K562 (cell line): ENCODE measurements around the gene LRRC49. TPM values are rescaled to one million over a fixed set of nuclear protein-coding genes. Genes with fewer than 3 reads are reported as not detected.

Source experiments
- ATAC-seq: fragments of 200-7000 bp; cut with Tn5 transposase; 3 replicates; pipeline ENCODE4 v1.9.1; 2020; ENCODE audit warnings: moderate library complexity
- BruUV-seq: library from RNA; stranded (reverse); fragments of 400-500 nt; replicated peaks from 2 replicates; lab custom pipeline; 2021; lab: Mats Ljungman, UMichigan
- CTCF ChIA-PET: fragments of 300-600 bp; formaldehyde crosslinking; extraction: SDS; loops from one replicate; lab custom pipeline; 2021; ENCODE audit warnings: low intra/inter-chr PET ratio; lab: Yijun Ruan, JAX
- POLR2A ChIA-PET: fragments of 300-600, 350-650 bp; sonication (Branson Sonifier 250); formaldehyde crosslinking; extraction: SDS; loops from one replicate; lab custom pipeline; 2021; ENCODE audit warnings: antibody characterized with exemption, inconsistent platforms; lab: Yijun Ruan, JAX
- DNase-seq, 4 experiments: peaks; one replicate each; pipeline versions ENCODE4 v3.0.0 to v3.0.0-alpha.2; 2011 to 2018; ENCODE audit warnings: low spot score in 3 of 4, mixed read lengths in 3 of 4; ENCODE audit errors: extremely low read depth in 1 of 4
- FAIRE-seq: peaks from 2 replicates; lab custom pipeline; 2011; peaks lifted over from hg19 to GRCh38; lab: Jason Lieb, UNC
- H2AFZ ChIP-seq: 2 replicates; pipeline ENCODE4 v1.6.0; 2011; ENCODE audit warnings: low read depth, low read length, control low read depth, inconsistent platforms
- H3K27ac ChIP-seq: fragments of 200-600 bp; 3 replicates; pipeline ENCODE4 v1.8.0; 2011; ENCODE audit warnings: low read depth, mild to moderate bottlenecking, control low read depth, inconsistent platforms, low read length, moderate library complexity, mixed read lengths; ENCODE audit errors: extremely low read depth
- H3K27me3 ChIP-seq, 2 experiments: fragments of 300-600 bp in 1 of 2; 2 replicates in 1 of 2; 3 replicates in 1 of 2; pipeline versions ENCODE4 v1.6.0 to v1.8.0; 2011; ENCODE audit warnings: inconsistent platforms in 2 of 2, low read length in 2 of 2, mild to moderate bottlenecking in 1 of 2, mixed read lengths in 1 of 2, moderate library complexity in 1 of 2; ENCODE audit not compliant: control insufficient read depth in 2 of 2, insufficient read depth in 2 of 2
- H3K36me3 ChIP-seq: fragments of 300-600 bp; 3 replicates; pipeline ENCODE4 v1.8.0; 2011; ENCODE audit warnings: mild to moderate bottlenecking, low read length, inconsistent platforms; ENCODE audit not compliant: control insufficient read depth, insufficient read depth
- H3K4me1 ChIP-seq, 2 experiments: fragments of 200-600 bp in 1 of 2; replicated peaks in 1 of 2; 2 replicates in 1 of 2; 3 replicates in 1 of 2; pipeline versions ENCODE4 v1.5.1 to v1.8.0; 2011; ENCODE audit warnings: inconsistent platforms in 2 of 2, low read length in 2 of 2, mild to moderate bottlenecking in 1 of 2, mixed read lengths in 1 of 2, moderate library complexity in 1 of 2; ENCODE audit not compliant: control insufficient read depth in 2 of 2, insufficient read depth in 2 of 2
- H3K4me2 ChIP-seq: 2 replicates; pipeline ENCODE4 v1.6.1; 2011; ENCODE audit warnings: low read length, control low read depth, inconsistent platforms, mixed read lengths; ENCODE audit not compliant: insufficient read depth
- H3K4me3 ChIP-seq: fragments of 200-600 bp; sonication (generic), shearing (Covaris generic); 2 replicates; pipeline ENCODE4 v1.5.1; 2016; ENCODE audit warnings: control low read depth, inconsistent platforms
- H3K79me2 ChIP-seq: fragments of 200-600 bp; 3 replicates; pipeline ENCODE4 v1.8.0; 2011; ENCODE audit warnings: low read length, inconsistent platforms; ENCODE audit not compliant: control insufficient read depth, insufficient read depth
- H3K9ac ChIP-seq, 2 experiments: 2 replicates each; pipeline versions ENCODE4 v1.6.0 to v1.6.1; 2011; ENCODE audit warnings: low read depth in 2 of 2, low read length in 2 of 2, control low read depth in 1 of 2, inconsistent platforms in 1 of 2, mild to moderate bottlenecking in 1 of 2, mixed read lengths in 1 of 2; ENCODE audit not compliant: insufficient read depth in 1 of 2
- H3K9me1 ChIP-seq: one replicate; pipeline ENCODE4 v1.6.0; 2011; ENCODE audit warnings: inconsistent platforms, mild to moderate bottlenecking, low read length, moderate library complexity; ENCODE audit not compliant: control insufficient read depth, insufficient read depth
- H3K9me3 ChIP-seq: replicated peaks from 2 replicates; pipeline ENCODE4 v1.5.1; 2011; ENCODE audit warnings: low read depth, low read length, inconsistent platforms; ENCODE audit not compliant: control insufficient read depth, insufficient read depth
- H4K20me1 ChIP-seq: replicated peaks from 2 replicates; pipeline ENCODE4 v1.6.1; 2011; ENCODE audit warnings: low read length, inconsistent platforms, mixed read lengths; ENCODE audit not compliant: control insufficient read depth, insufficient read depth
- BHLHE40 ChIP-seq: IDR thresholded peaks from 2 replicates; pipeline ENCODE4 v1.6.1; 2011; ENCODE audit warnings: low read length, improper control_type of control experiment
- CBFB ChIP-seq: sonication (generic); formaldehyde crosslinking; IDR thresholded peaks from 2 replicates; pipeline ENCODE4 v1.4.0; 2020; ENCODE audit warnings: mild to moderate bottlenecking, missing genetic modification reagents
- EGR1 ChIP-seq: fragments of 450-650 bp; conservative IDR thresholded peaks from 2 replicates; pipeline ENCODE4 v1.6.1; 2017; ENCODE audit warnings: mild to moderate bottlenecking
- ESRRA ChIP-seq: fragments of 450-650 bp; IDR thresholded peaks from 2 replicates; pipeline ENCODE4 v1.6.1; 2014; ENCODE audit warnings: low read depth, mild to moderate bottlenecking, moderate library complexity, borderline replicate concordance
- GABPA ChIP-seq: fragments of 200-800 bp; sonication (Bioruptor generic); conservative IDR thresholded peaks from 2 replicates; pipeline ENCODE4 v1.6.1; 2016; ENCODE audit warnings: low read depth, missing genetic modification characterization, missing compliant biosample characterization
- GTF2E2 ChIP-seq: fragments of 200-800 bp; sonication (Bioruptor generic); IDR thresholded peaks from 2 replicates; pipeline ENCODE4 v1.6.1; 2016; ENCODE audit warnings: missing genetic modification characterization, missing compliant biosample characterization
- KLF13 ChIP-seq: fragments of 450-650 bp; IDR thresholded peaks from 2 replicates; pipeline ENCODE4 v1.6.1; 2016; ENCODE audit warnings: missing genetic modification characterization, low read depth, mild to moderate bottlenecking, missing compliant biosample characterization, moderate library complexity, borderline replicate concordance
- PKNOX1 ChIP-seq: fragments of 450-650 bp; IDR thresholded peaks from 2 replicates; pipeline ENCODE4 v1.6.1; 2016
- POLR2AphosphoS5 ChIP-seq: IDR thresholded peaks from 2 replicates; pipeline ENCODE4 v1.6.1; 2011; ENCODE audit warnings: mild to moderate bottlenecking, low read depth, low read length, moderate library complexity; ENCODE audit not compliant: control insufficient read depth, insufficient read depth
- SRSF3 ChIP-seq: fragments of 200-400 bp; formaldehyde crosslinking; IDR thresholded peaks from 2 replicates; pipeline ENCODE4 v1.6.1; 2016; ENCODE audit warnings: mild to moderate bottlenecking, low read length, moderate library complexity; ENCODE audit not compliant: insufficient read depth
- TAF7 ChIP-seq: fragments of 450-650 bp; IDR thresholded peaks from 2 replicates; pipeline ENCODE4 v1.6.1; 2016; ENCODE audit warnings: missing genetic modification characterization, missing compliant biosample characterization
- YBX1 ChIP-seq: fragments of 450-650 bp; IDR thresholded peaks from 2 replicates; pipeline ENCODE4 v1.7.1; 2016; ENCODE audit warnings: mild to moderate bottlenecking
- ZBTB1 ChIP-seq: sonication (generic); formaldehyde crosslinking; IDR thresholded peaks from 2 replicates; pipeline ENCODE4 v1.8.1; 2023; ENCODE audit warnings: missing genetic modification reagents, low read depth, mild to moderate bottlenecking, borderline replicate concordance
- ZBTB9 ChIP-seq: fragments of 450-650 bp; formaldehyde crosslinking; IDR thresholded peaks from 2 replicates; pipeline ENCODE4 v1.4.0; 2020; ENCODE audit warnings: mild to moderate bottlenecking, moderate library complexity
- in situ Hi-C: fragments of 300-500 bp; cut with MboI; formaldehyde crosslinking; loops from 4 replicates; pipeline ENCODE4 v1.15.0; 2018; ENCODE audit warnings: inconsistent platforms, mixed read lengths
- intact Hi-C: fragments of 100-400 bp; cut with micrococcal nuclease; formaldehyde crosslinking; loops from 2 replicates; pipeline ENCODE4 v1.14.2; 2022
- polyA plus RNA-seq, 8 experiments: library from polyadenylated mRNA; depleted of rRNA in 4 of 8; stranded (reverse) in 5 of 8; unstranded in 3 of 8; fragments of >200 nt; fragmentation: Nextera tagmentation in 2 of 8; fragmentation: Illumina TruSeq in 1 of 8; extraction: Ambion mirVana in 2 of 8; extraction: Trizol in 1 of 8; gene quantifications; 2 replicates each; pipeline versions ENCODE4 v1.2.1 to v1.2.3, GENCODE V29; 2011 to 2014; ENCODE audit warnings: inconsistent platforms in 1 of 8, missing spikeins in 1 of 8
- total RNA-seq, 7 experiments: library from RNA; depleted of rRNA in 6 of 7; stranded (reverse); fragments of >200 nt in 6 of 7; fragmentation: Illumina TruSeq in 2 of 7; extraction: Trizol in 2 of 7; gene quantifications; 2 replicates each; pipeline versions ENCODE4 v1.2.1 to v1.2.3, GENCODE V29; 2011 to 2021; ENCODE audit warnings: low replicate concordance in 1 of 7
- TF ChIP-seq, protein P1 (sequence below), 3 experiments: fragments of 200-800 bp in 1 of 3; sonication (Bioruptor generic) in 1 of 3; sonication (generic) in 1 of 3; formaldehyde crosslinking in 1 of 3; IDR thresholded peaks; 2 replicates each; pipeline versions ENCODE4 v1.6.1 to v1.8.0; 2016 to 2022; ENCODE audit warnings: mild to moderate bottlenecking in 2 of 3, missing compliant biosample characterization in 2 of 3, missing genetic modification characterization in 2 of 3, missing genetic modification reagents in 1 of 3
- TF ChIP-seq, protein P2 (sequence below): sonication (generic); formaldehyde crosslinking; IDR thresholded peaks from 2 replicates; pipeline ENCODE4 v1.8.0; 2023; ENCODE audit warnings: mild to moderate bottlenecking, missing genetic modification reagents

Gene LRRC49
- total and polyA plus RNA-seq, 9 of the 15 experiments (the other 6 are each of a cell fraction or from before 2014, with no cell fraction given), result 0.32 TPM; not detected in 8

DNA sequence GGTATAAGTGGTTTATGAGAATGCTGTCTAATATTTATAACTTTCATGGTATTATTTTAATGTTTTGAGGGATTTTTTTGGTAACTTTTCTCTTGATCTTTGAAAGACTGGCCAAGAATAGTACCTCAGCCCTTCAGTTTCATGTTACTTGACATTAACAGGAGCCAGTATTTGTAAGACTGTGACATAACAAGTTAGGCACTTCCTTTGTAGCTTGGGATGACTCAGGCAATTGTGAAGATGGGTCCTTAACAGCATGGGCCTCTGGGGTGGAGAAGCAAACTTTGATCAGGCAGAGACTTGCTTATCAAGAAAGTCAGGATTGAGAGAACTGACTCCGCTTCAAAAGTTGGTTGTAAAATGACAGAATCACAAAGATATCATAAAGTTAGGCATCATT is 9.5 kb downstream of the LRRC49 start (continued):
- no peak for TF ChIP-seq GABPA (tag)
- TF ChIP-seq, protein P1, sequence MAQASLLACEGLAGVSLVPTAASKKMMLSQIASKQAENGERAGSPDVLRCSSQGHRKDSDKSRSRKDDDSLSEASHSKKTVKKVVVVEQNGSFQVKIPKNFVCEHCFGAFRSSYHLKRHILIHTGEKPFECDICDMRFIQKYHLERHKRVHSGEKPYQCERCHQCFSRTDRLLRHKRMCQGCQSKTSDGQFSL (CRISPR knock-in tag; IDR thresholded peaks at IDR 0.05), result no peak
- TF ChIP-seq, protein P1 (tag; IDR thresholded peaks at IDR 0.05), result no peak
- no peak for TF ChIP-seq EGR1
- TF ChIP-seq KLF13 (tag), result no peak

DNA sequence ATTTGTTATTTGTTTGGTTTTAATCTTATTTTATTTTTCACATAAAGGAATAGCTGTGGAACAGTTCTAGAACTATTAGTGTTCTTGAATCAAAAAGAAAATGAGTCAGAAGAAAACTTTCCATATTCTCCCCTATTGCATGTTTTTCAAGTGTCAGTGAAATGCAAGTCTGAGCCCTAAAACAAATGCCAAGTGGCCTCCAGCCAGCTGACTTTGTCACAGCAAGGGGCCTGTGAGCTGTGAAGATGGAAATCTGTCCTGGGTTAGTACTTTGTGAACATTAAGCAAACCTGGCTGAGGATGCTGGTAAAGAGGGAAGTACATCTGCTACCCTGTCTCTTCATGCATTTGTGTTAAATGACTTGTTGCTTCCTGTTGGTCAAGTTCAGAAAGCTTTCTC is 14.2 kb downstream of the LRRC49 start:
- H2AFZ ChIP-seq, result no peak overlapping the region
- H3K4me2 ChIP-seq, result no peak overlapping the region
- H3K27me3 ChIP-seq, result no peaks in the 10 kb centered on the region
- no peaks in the 10 kb centered on the region for H4K20me1 ChIP-seq
- CTCF ChIA-PET, result no interaction called here
- FAIRE-seq, result no peak
- intact Hi-C loops, result no loop called here
- no peaks in the 10 kb centered on the region for H3K9me1 ChIP-seq
- in situ Hi-C loops, result no loop called here
- 0 out of 2 replicates have a peak, but pooled peaks cover 4% of the 10 kb centered on the region for H3K9me3 ChIP-seq
- H3K9ac ChIP-seq, result no peak overlapping the region
- no peak for ATAC-seq
- TF ChIP-seq TAF7 (no peak), SRSF3 (no peak), PKNOX1 (no peak), ESRRA (no peak), POLR2AphosphoS5 (no peak), ZBTB1 (CRISPR knock-in tag) (no peak), GTF2E2 (tag) (no peak), ZBTB9 (CRISPR knock-in tag) (no peak), YBX1 (no peak), CBFB (CRISPR knock-in tag) (no peak), BHLHE40 (no peak)
- TF ChIP-seq, protein P2, sequence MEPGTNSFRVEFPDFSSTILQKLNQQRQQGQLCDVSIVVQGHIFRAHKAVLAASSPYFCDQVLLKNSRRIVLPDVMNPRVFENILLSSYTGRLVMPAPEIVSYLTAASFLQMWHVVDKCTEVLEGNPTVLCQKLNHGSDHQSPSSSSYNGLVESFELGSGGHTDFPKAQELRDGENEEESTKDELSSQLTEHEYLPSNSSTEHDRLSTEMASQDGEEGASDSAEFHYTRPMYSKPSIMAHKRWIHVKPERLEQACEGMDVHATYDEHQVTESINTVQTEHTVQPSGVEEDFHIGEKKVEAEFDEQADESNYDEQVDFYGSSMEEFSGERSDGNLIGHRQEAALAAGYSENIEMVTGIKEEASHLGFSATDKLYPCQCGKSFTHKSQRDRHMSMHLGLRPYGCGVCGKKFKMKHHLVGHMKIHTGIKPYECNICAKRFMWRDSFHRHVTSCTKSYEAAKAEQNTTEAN (CRISPR knock-in tag), result no peak
- TF ChIP-seq, all 486 proteins: peak for 0
- no peaks in the 10 kb centered on the region for H3K79me2 ChIP-seq
- POLR2A ChIA-PET, result no interaction called here
- no peak for DNase-seq
- H3K4me3 ChIP-seq, result no peak overlapping the region
- H3K36me3 ChIP-seq, result no peaks in the 10 kb centered on the region
- no peaks in the 10 kb centered on the region for H3K4me1 ChIP-seq
- BruUV-seq, result no TSS peak
- H3K27ac ChIP-seq, result no peak overlapping the region
